NCI-H2196 (cell line): ENCODE results near the gene PTDSS2.

Experiments
- DNase-seq: peaks from one replicate; lab custom pipeline; 2025; ENCODE audit not compliant: unreplicated experiment; lab: John Stamatoyannopoulos, UW

The PTDSS2 gene

DNA sequence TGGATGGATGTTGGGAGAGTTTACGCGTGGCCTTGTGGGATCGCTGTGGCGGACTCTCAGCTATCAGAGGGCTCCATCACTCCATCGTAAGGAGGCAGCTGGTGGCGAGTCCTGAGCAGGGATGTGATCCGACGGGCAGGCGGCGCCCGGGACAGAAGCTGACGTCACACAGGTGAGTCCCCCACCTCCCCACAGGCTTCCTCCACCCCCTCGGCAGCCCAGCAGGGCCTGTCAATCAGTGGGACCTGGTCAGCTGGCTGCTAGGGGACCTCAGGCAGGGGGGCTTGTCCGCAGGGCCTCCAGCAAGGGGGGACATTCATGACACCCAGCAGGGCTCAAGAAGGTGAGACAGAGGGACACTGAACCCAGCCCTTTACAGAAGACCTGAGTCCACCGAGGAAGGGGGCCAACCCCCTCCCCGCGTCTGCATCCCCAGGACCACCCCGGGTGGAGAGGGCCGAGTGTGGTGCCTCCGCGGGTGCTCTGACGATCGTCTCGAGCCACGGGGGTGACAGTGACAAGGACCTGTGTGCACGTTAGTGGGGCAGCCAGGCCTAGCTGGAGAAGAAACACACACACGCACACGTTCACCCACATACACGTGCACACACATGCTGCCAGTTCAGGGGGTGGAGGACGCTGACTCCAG lies 78.2 kb downstream of the PTDSS2 start:
- no peak for DNase-seq

- no peak for DNase-seq
These were observed 79.0 kb downstream of the PTDSS2 start for GRCh38 chr11:528815-529727.

DNA sequence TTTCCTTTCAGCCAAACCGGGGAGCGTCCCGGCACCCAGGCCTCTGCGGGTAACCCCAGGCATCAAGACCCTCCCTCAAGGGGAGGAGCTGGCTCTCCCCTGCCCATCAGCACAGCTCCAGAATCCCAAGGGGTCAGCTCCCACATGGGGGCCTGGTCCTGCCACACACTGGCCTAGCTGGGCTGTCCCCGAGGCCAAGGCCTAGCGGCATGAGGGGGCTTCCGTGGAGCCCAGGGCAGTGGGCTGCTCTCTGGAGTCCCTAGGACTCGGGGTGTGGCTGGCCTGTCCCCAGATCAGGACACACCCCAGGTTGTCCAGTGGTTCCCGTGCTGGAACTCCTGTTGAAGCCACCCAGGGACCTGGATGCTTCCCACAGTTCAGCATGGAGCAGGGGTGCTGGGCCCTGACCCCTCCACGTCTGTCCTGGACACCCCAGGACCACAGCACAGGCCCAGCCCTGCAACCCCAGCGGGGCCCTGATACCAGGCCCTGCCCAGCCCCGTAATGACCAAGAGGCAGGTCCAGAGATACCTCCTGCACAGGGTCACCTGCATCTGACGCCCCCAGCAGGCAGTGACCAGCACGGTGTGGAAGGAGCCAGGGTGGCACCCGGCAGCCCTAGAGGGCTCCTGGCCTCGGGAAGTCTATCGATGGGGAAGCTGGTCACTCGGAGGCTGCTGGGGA lies 79.8 kb downstream of the PTDSS2 start:
- DNase-seq = no peak

DNA sequence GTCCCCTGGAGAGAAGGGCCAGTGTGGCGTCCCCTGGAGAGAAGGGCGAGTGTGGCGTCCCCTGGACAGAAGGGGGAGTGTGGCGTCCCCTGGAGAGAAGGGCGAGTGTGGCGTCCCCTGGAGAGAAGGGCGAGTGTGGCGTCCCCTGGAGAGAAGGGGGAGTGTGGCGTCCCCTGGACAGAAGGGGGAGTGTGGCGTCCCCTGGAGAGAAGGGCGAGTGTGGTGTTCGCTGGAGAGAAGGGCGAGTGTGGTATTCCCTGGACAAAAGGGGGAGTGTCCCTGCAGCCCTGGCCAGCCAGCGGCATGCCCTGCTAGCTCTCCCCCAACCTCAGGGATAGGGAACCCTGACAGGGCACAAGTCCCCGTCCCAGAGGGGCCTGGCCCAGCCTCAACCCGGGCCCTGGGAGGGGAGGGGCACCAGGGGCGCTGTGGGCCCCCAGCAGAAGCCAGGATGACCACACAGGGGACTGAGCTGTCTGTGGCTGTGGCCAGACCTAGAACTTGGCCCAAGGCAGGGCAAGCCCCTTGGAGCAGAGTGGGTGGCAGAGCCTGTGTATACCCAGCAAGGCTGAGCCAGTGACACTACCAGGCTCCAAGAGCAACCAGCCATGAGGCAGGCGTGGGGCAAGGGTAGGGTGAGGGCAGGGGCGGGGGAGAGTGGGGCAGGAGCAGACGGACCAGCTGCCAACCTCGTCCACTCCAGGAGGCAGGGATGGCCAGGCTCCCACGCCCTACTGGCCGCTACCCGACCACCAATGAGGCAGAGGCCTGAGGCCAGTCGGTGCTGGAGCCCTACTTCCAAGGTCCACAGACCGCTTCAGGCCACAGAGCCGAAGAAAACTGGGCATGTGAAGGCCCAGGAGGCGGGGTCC lies 81.1 kb downstream of the PTDSS2 start:
- no peak for DNase-seq

GRCh38 chr11:531919-532526 lies 81.9 kb downstream of the PTDSS2 start:
- DNase-seq = no peak

DNA sequence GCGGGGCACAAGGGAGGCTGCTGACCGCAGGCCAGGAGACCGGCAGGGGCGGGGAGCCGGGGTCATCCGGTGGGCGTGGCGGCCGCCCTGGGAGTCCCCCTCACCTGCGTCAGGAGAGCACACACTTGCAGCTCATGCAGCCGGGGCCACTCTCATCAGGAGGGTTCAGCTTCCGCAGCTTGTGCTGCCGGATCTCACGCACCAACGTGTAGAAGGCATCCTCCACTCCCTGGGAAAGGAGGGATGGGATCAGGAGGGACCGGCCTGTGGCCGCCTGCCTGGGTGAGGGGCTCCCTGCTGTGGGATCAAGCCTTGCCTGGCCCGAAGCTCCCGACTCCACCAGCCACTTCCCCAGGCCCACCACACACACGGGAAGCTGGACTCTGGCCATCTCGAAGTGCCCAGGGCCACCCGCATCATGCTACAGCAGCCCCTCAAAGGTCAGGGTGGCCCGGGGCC lies 82.5 kb downstream of the PTDSS2 start:
- no peak for DNase-seq

- no peak for DNase-seq
These were observed 83.0 kb downstream of the PTDSS2 start for GRCh38 chr11:532986-533585.

GRCh38 chr11:533586-534395 lies 83.7 kb downstream of the PTDSS2 start:
- no peak for DNase-seq

DNA sequence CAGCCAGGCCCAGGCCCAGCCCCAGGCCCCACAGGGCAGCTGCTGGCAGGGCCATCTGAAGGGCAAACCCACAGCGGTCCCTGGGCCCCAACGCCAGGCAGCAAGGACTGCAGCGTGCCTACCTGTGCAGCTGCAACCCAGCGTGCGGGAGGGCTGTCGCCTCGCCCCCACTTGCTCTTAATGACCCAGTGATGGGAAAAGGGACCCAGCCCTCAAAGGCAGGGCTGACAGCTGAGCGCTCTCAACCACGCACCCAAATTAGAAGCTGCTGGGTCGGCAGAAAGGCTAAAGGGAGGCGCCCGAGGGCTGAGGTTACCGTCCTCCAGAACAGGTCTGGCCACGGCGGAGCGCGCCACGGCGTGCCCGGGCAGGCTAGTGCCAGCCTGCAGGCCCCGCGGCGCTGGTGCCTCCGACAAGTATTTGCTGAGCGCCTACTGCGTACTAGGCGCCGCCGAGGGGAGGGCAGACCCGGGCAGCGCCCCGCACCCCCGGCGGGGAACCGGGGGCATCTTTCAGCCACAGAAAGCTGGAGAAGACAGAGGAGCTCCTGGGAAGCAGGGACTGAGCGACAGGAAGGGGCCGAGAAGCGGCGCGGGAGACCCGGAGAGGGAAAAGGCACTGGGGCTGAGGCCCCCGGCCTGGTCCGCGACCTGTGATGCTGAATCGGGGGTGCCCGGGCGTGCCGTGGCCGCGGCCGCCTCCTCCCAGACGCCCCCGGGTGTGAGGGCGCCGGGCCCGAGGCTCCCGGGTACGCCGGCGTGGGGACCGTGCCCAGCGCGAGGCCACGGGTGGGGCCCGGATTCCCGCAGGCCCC lies 84.5 kb downstream of the PTDSS2 start:
- DNase-seq = peak; percentile 58

DNA sequence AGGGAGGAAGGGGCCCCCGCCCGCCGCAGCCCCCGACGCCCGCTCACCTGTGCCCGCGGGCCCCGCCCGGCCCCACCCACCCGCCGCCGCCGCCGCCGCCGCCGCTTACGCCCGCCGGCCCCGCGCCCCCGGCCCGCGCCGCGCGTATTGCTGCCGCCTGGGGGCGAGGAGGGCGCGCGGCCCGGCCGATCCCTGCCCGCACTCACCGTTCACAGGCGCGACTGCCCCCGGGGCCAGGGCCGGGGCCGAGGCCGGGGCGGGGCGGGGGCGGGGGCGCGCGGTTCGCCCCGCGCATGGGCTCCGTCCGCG lies 85.1 kb downstream of the PTDSS2 start:
- DNase-seq = no peak

- DNase-seq = peak; percentile 97
These were observed 85.7 kb downstream of the PTDSS2 start, which contains the start of gene HRAS for GRCh38 chr11:535519-536454. Gene HRAS, minus strand, starts transcription at chr11:535576.

GRCh38 chr11:536841-537621 lies 87.0 kb downstream of the PTDSS2 start, which contains the start of gene LRRC56:
Gene LRRC56, plus strand, starts transcription at chr11:537527. Its CDS starts 3,158 bp downstream, at chr11:540685.
- peak; percentile 94 for DNase-seq

GRCh38 chr11:537622-538430 lies 87.7 kb downstream of the PTDSS2 start:
- DNase-seq = no peak

DNA sequence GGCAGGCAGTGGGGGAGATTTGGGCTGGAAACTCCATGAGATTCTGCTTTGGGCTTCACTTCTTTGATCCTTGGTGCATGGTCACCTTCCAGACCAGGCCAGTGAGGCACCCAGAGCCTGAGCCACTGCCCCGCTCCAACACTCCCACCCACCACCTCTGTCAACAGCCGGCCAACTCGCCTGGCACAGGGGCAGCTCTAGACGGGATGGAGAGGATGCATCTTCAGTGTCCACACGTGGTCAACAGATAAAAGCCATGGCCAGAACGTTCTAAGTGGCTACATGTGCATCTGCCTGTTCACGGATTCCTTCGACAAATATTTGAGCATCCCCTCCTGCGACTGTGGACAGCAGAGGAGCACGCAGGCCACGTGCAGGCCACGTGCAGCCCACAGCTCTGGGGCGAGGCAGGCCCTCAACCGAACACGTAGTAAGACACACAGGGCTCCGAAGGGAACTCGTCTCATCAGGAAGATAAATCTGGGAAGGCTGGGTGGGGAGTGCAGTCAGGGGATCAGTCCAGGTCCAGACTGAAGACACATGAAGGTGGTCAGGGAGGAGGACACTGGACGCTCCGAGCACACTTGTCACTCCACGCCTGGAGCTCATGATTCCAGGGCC lies 88.5 kb downstream of the PTDSS2 start:
- DNase-seq = no peak

- DNase-seq = no peak
These were observed 89.9 kb downstream of the PTDSS2 start for GRCh38 chr11:539971-540481.
